H54 (cell line): Measurements from ENCODE around the gene USF1.
"Not testable (repeated sequence)": the region's sequence is repeated elsewhere in the genome, so short reads cannot be mapped to it uniquely, and the experiment has no call there.

Experiments used
- DNase-seq: peaks from one replicate; pipeline ENCODE4 v3.0.0; 2011; ENCODE audit warnings: low spot score, mixed read lengths; ENCODE audit not compliant: insufficient read length
- FAIRE-seq: peaks from 3 replicates; lab custom pipeline; 2011; peaks lifted over from hg19 to GRCh38; lab: Jason Lieb, UNC
- POLR2A ChIP-seq: IDR thresholded peaks from 2 replicates; pipeline ENCODE4 v1.6.1; 2011; ENCODE audit warnings: low read depth, mild to moderate bottlenecking, low read length

Gene USF1

GRCh38 chr1:161048949-161049722 is 3.4 kb upstream of the USF1 start:
- FAIRE-seq (no peak), DNase-seq (no peak)
- no peak for TF ChIP-seq POLR2A

DNA sequence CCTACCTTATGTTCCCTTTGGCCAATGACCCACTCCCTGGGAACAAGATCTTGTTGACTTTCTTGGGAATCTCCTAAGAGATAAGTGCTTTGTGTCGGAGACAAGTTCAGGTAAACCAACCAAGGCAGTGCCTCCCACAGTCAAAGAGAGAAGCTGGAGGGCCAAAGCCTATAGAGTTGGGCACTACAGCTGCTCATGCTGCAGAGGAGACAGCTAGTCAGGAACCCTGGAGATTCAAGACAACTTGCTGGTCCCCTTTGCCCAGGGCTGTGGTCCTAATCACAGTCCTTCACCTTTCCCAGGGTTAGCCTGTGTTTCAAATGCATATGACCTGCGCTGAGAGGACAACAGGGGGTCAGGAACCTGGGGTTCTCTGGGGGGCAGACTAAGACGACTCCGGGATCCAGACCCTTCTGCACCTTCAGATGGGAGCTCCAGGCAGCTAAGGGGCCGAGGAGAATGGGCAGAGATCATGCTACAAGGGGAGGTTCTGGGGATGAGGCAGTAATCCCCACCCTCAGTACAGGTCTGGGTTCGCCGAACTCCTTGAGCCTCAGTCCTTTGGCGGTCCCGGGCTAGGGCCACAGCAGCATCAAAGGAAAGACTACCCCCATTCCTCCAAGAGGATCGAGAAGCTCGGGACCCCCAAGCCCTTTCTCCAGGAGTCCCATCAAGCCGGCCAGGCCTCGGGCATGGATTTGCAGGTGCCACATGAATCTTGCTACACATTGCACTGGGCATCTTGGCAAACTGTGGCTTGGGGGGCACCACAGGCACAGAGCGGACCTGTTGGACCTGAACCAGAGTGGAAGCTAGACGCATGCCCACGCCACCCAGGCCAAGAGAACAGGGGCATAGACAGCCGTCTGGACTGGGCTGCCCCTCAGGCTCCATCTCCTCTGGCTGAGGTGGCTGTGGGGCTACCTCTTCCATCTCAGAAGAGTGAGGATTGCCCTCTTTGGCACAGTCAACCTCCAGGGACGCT is 2.0 kb upstream of the USF1 start:
- FAIRE-seq (no peak), DNase-seq (no peak)
- TF ChIP-seq POLR2A = no peak

DNA sequence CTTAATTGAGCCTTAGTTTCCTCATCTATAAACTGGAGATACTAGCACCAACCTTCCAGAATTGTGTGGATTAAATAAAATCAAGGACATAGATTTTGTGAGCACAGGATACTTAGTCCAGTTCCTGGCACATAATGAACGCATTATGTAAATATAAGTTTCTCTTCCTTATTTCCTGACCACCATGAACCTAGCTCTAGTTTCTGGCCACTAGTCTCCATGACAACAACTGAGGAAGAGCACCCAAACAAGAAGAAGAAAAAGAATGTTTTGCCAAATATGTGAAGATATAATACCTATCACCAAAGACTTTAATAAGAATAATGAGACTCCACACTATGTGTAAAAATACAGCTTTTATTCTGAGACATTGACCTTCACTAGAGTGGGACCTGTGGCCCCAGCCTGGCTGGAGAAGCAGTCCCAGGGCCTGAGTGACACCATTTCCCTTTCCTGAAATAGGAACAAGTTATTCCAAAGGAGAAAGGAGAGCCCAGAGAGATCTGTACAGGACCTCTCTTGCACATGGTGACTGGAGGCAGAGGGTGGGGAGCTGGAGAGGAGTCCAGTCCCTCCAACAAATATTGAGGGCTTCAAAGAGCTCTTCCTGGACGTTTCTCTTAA is 940 bp upstream of the USF1 start:
- no peak for TF ChIP-seq POLR2A

DNA sequence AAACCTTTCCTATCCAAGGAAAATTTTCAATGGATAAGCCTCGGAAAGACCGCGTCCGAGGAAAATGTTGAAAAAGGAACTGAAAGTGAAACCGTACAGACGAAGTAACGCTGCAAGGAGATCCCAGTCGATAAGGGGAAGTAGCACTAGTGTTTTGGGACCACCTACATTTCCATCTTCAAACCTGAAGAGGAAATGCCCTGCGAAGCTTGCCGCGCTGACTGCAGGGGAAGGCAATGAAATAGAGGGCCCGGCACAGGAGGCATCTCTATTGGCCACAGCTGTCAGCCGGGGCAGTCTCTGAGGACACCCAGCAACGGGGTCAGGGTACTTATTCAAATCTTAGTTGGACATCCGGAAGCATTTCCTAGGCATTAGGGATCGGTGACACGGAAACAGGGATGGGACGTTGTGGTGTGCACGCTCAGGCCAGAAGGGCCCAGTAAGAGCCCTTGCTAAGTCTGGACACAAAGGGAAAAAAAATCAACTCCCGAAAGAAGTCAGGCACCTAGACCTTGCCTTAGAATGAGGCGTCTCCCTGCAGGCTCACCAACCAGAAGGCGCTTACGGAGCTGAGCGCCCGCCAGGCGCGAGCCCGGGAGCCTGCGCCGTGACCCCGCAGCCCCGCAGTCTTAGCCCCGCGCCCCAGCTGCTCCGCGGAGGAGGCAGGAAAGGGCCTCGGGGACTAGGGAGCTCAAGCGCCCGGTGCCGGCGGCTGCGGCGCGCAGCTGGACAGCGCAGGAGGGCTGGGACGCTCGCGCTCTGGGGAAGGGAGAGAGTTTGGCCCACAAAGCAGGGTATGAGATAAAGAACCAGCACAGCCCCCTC is 655 bp downstream of the USF1 start:
- DNase-seq (peak; percentile 71), FAIRE-seq (no peak)
- peak; percentile 51; the same call in 1 of the 2 replicates for TF ChIP-seq POLR2A

More for the DNA sequence above, 940 bp upstream of the USF1 start:
- FAIRE-seq = no peak
- DNase-seq = no peak

- FAIRE-seq (no peak), DNase-seq (no peak)
- no peak for TF ChIP-seq POLR2A
Observed at GRCh38 chr1:161044535-161044907, 1.3 kb downstream of the USF1 start.

DNA sequence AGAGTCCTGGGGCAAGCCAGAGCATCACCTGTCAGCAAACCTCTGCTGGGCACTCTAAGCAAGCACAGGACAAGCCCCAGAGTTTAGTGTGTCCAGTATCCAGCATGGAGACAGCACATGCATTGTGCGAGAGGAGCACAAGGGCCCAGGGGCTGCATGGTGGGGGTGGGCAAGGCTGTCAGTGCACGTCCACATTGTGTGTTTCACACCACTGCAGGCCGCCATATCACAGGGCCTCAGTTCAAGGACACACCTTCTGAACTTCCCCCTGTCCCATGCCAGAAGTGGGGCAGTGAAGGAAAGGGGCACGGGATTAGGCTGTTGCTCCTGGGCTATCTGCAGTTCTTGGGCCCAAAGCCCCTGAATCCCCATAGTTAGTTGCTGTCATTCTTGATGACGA is 6.2 kb downstream of the USF1 start:
- DNase-seq = no peak
- TF ChIP-seq POLR2A = no peak
- FAIRE-seq = no peak

GRCh38 chr1:161039154-161039545 is 6.6 kb downstream of the USF1 start:
- FAIRE-seq (no peak), DNase-seq (no peak)
- TF ChIP-seq POLR2A = no peak

DNA sequence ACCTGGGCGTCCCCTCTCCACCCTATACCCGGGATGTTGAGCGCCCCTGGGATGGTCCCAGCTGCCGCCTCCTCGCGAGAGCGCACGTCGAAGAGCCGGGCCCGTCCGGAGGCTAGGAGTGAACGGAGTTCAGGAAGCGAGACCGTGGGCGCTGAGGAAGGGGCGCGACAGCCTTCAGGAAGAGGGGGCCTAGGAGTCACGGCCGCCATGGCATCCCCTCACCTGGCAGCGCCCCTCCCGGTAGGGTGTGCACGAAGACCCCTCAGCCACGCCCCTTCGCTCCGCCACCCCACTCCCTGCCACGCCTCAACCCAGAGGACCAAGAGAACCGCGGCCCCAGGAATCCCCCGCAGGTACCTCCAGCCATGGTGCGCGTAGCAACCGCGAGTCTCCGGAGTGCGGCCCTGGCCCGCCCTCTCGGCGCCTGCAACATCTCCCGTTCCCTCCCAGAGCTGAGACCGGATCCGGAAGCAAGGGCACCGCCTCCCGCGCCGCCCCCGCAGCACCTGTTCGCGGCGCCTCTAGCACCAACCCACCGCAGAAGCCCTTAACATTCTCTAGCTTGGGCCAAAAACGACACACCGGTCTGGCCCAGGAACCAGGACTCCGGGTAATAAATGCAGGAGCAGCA is 7.1 kb downstream of the USF1 start, which contains the start of gene TSTD1:
TSTD1 (minus strand) TSS at position 442 of the 631 bp plus-strand sequence; CDS start at position 367, 75 bp downstream.
- no peak for DNase-seq
- TF ChIP-seq POLR2A = no peak
- no peak for FAIRE-seq

DNA sequence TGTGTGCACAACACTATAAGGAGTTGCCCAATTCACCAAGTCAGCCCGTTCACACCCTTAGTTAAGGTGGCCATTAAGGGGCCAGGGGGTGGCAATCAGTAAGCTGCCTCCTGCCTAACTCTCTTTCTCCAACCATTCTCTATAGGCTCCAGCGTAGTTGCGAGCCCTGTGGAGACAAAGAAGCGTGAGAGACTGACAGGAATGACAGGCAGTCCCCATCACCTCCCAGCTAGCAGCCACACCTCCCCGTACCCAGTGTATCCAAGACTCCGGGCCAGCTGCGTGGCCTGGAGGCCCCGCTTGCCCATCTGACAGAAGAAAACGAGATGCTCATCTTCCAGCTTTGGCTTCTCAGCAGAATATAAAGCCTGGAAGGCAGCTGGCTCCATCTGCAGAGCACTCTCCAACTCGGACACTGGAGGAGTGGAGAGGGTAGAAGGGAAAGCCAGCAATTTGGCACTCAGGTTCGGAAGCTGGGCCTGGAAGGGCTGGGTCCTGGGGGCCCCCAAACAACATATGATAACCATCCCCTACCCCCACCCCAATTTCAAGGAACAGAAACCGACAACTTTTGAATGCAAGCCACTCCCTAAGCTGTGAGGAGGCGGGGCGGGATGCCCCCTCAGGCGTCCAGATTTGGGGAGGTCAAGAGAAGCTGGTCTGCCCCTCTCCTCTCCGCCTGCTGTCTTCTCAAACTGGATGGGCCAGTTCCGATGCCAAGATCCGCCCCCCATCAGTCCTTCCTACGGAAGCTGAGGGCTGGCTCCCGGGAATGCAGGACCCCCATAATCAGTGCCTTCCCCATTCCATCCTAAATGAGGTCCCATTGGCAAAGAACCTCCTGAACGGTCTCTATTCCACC is 7.9 kb downstream of the USF1 start:
- DNase-seq (no peak), FAIRE-seq (no peak)
- TF ChIP-seq POLR2A = no peak

DNA sequence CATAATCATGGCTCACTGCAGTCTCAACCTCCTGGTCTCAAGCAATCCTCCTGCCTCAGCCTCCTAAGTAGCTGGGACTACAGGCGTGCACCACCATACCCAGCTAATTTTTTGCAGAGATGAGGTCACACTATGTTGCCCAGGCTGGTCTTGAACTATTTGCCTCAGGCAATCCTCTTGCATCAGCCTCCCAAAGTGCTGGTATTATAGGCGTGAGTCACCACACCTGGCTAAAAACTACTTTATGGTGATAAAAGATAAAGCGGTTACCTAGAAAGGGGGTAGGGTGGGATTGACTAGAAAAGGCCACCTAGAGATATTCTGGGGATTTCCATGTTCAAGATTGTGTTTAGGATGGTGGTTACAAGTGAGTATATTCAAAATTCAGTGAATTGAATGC is 12.0 kb downstream of the USF1 start:
- no peak for DNase-seq
- TF ChIP-seq POLR2A = no peak
- FAIRE-seq = no peak

DNA sequence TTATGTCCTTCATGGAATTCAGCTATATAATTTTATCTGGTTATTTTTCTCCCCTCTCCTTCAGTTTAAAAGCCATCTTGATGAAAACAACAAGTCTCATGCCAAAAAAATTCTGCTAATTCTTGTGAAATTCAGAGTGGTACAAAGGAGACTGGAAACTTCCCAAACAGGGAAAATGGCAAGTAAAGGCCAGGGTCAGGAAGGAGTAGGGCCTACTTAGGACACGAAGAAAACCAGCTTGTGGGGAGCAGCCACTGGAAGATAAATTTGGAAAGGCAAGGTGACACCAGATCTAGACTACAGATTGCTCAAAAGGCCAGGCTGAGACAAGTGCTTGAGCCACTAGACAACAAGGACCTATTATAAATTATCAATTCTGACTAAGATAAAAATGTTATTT is 13.4 kb downstream of the USF1 start:
- no peak for TF ChIP-seq POLR2A
- FAIRE-seq (no peak), DNase-seq (no peak)

GRCh38 chr1:161031874-161032273 is 13.9 kb downstream of the USF1 start:
- FAIRE-seq = no peak
- no peak for DNase-seq
- TF ChIP-seq POLR2A = no peak

DNA sequence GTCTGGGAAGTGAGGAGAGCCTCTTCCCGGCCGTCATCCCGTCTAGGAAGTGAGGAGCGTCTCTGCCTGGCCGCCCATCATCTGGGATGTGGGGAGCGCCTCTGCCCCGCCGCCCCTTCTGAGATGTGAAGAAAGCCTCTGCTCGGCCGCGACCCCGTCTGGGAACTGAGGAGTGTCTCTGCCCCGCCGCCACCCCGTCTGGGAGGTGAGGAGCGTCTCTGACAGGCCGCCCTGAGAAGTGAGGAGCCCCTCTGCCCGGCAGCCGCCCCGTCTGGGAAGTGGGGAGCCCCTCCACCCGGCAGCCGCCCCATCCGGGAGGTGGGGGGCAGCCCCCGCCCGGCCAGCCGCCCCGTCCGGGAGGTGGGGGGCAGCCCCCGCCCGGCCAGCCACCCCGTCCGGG is 16.3 kb downstream of the USF1 start:
- FAIRE-seq, DNase-seq: not testable (repeated sequence)

- not testable (repeated sequence) for DNase-seq, FAIRE-seq
Observed at GRCh38 chr1:161026954-161027353, 18.8 kb downstream of the USF1 start.

DNA sequence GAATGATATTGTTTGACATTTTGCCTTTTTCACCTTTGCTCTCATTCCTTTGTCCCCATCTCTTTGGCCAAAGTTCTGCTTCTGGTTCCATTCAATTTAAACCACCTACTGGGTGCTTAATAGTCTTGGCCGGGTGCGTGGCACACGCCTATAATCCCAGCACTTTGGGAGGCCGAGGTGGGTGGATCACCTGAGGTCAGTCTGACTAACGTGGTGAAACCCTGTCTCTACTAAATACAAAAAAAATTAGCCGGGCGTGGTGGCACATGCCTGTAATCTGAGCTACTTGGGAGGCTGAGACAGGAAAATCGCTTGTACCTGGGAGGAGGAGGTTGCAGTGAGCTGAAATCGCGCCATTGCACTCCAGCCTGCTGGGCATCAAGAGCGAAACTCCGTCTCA is 23.3 kb downstream of the USF1 start:
- not testable (repeated sequence) for DNase-seq, FAIRE-seq
